ENCODE measurements around the gene ABTB2. TPM values are rescaled to one million over a fixed set of nuclear protein-coding genes. Genes with fewer than 3 reads are reported as not detected.

Gene ABTB2
- total RNA-seq, 6 donors from 2014 or later = 1.4 to 6.8 (median 4.7) TPM

- 61 to 81% methylated on average over 5 to 12 of the region's 12 CpGs for WGBS, 2 donors
- H3K4me1 ChIP-seq = no peaks in the 10 kb centered on the region
- H3K27ac ChIP-seq = no peak overlapping the region
- DNase-seq (no peak), ATAC-seq (ENCODE audit: low FRiP score in 2 of 2) (no peak)
- no peaks in the 10 kb centered on the region for H3K36me3 ChIP-seq
- no peaks in the 10 kb centered on the region for H3K9me3 ChIP-seq
- TF ChIP-seq POLR2A (IDR thresholded peaks at IDR 0.05) = no peak
- TF ChIP-seq POLR2AphosphoS5 (IDR thresholded peaks at IDR 0.05) = no peak
- TF ChIP-seq EP300 (IDR thresholded peaks at IDR 0.05) = no peak
- TF ChIP-seq, protein P1, sequence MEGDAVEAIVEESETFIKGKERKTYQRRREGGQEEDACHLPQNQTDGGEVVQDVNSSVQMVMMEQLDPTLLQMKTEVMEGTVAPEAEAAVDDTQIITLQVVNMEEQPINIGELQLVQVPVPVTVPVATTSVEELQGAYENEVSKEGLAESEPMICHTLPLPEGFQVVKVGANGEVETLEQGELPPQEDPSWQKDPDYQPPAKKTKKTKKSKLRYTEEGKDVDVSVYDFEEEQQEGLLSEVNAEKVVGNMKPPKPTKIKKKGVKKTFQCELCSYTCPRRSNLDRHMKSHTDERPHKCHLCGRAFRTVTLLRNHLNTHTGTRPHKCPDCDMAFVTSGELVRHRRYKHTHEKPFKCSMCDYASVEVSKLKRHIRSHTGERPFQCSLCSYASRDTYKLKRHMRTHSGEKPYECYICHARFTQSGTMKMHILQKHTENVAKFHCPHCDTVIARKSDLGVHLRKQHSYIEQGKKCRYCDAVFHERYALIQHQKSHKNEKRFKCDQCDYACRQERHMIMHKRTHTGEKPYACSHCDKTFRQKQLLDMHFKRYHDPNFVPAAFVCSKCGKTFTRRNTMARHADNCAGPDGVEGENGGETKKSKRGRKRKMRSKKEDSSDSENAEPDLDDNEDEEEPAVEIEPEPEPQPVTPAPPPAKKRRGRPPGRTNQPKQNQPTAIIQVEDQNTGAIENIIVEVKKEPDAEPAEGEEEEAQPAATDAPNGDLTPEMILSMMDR (IDR thresholded peaks at IDR 0.05) = no peak
- H3K27me3 ChIP-seq = no peaks in the 10 kb centered on the region
- no peak overlapping the region for H3K4me3 ChIP-seq
Measured at GRCh38 chr11:34165786-34166555, 191.8 kb downstream of the ABTB2 start.

DNA sequence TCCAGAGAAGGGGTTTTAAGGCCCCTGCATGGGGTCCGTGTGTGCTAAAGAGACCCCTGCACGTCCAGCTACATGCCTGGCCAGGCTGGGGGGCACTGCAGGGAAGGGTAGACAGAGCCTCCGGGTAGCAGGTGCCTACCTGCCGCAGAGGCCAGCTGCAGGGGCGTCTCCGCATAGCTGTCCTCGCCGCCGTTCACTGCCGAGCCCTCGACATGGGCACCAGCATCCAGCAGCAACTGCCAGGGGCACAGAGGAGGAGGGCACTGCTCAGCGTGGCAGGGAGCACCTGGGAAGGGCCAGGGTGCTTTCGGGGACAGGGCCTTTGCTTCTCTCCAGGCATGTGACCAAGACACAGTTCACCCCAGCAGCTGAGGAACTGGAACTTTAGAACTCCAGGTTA, 192.7 kb downstream of the ABTB2 start:
- no peak overlapping the region for H3K27ac ChIP-seq
- H3K27me3 ChIP-seq = no peaks in the 10 kb centered on the region
- no peaks in the 10 kb centered on the region for H3K4me1 ChIP-seq
- TF ChIP-seq, protein P1 (IDR thresholded peaks at IDR 0.05) = no peak
- TF ChIP-seq EP300 (IDR thresholded peaks at IDR 0.05) = no peak
- TF ChIP-seq POLR2A (IDR thresholded peaks at IDR 0.05) = no peak
- no peak for TF ChIP-seq POLR2AphosphoS5 (IDR thresholded peaks at IDR 0.05)
- no peaks in the 10 kb centered on the region for H3K9me3 ChIP-seq
- WGBS, 2 donors = 92% methylated on average over 2 to 11 of the region's 13 CpGs
- no peak overlapping the region for H3K4me3 ChIP-seq
- H3K36me3 ChIP-seq = peaks cover 0 to 2% (median 0%) of the 10 kb centered on the region in 4 donors
- no peak for ATAC-seq (ENCODE audit: low FRiP score in 2 of 2)
- peak in 1 of 2 donors; percentile 71 for DNase-seq

DNA sequence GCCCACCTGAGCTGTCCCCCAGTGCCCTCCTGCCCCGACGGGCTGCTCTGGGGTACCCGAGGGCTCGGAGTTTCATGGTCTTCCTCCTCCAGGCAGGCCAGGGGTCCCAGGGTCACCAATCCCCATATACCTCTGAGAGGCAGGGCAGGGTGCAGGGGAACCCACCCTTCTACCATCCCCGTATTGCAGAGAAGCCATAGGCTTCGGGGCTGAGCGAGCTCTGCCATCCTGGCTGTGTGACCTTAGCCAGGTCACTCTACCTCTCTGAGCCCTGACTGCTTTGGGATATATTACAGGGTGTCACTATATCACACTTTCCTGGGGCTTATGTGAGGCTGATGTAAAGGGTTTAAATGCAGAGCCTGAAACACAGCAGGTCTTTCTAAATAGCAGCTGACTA, 195.0 kb downstream of the ABTB2 start:
- TF ChIP-seq POLR2AphosphoS5 (IDR thresholded peaks at IDR 0.05) = no peak
- no peak for TF ChIP-seq POLR2A (IDR thresholded peaks at IDR 0.05)
- TF ChIP-seq, protein P1 (IDR thresholded peaks at IDR 0.05) = no peak
- TF ChIP-seq EP300 (IDR thresholded peaks at IDR 0.05) = no peak
- WGBS, 2 donors = 93% methylated on average over 7 of the region's 7 CpGs; no CpG with 5 or more reads in 1 of the 2 donors
- Histone ChIP-seq H3K27ac (no peak overlapping the region), H3K4me3 (no peak overlapping the region), H3K9me3 (no peaks in the 10 kb centered on the region), H3K27me3 (no peaks in the 10 kb centered on the region), H3K4me1 (no peaks in the 10 kb centered on the region), H3K36me3 (peaks cover 0 to 6% (median 0%) of the 10 kb centered on the region in 4 donors)
- DNase-seq (no peak), ATAC-seq (ENCODE audit: low FRiP score in 2 of 2) (no peak)

DNA sequence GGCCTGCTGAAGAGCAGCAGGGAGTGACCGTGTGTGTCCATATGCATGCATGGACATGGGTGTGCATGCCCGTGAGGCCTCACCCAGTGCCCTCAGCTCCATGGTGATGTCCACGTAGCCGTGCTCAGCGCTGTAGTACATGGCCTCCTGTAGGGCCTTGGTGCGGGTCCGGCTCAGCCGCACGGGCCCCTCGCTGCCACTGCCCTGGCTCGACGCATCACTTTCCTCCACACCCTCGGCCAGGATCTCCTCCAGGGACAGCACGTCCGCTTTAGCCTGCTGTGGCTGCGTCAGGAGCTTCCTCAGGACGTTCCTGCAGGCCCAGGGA, 195.4 kb downstream of the ABTB2 start:
- DNase-seq = peak in 1 of 2 donors; percentile 71
- TF ChIP-seq EP300 (IDR thresholded peaks at IDR 0.05) = no peak
- TF ChIP-seq POLR2A (IDR thresholded peaks at IDR 0.05) = no peak
- TF ChIP-seq POLR2AphosphoS5 (IDR thresholded peaks at IDR 0.05) = no peak
- TF ChIP-seq, protein P1 (IDR thresholded peaks at IDR 0.05) = no peak
- H3K9me3 ChIP-seq = no peaks in the 10 kb centered on the region
- WGBS, 2 donors = 87 to 92% methylated on average over 11 to 15 of the region's 17 CpGs
- H3K27me3 ChIP-seq = no peaks in the 10 kb centered on the region
- H3K4me1 ChIP-seq = no peaks in the 10 kb centered on the region
- ATAC-seq (ENCODE audit: low FRiP score in 2 of 2) = no peak
- H3K4me3 ChIP-seq = no peak overlapping the region
- H3K36me3 ChIP-seq = peaks cover 0 to 6% (median 0%) of the 10 kb centered on the region in 4 donors
- H3K27ac ChIP-seq = no peak overlapping the region

All from upper lobe of left lung (tissue), 6 donors.